Sigmoid colon (tissue), 7 donors: Measurements from ENCODE around the gene PSG1. TPM values are rescaled to one million over a fixed set of nuclear protein-coding genes. Genes with fewer than 3 reads are reported as not detected.
A peak's percentile ranks its signal among the peaks of the same experiment; 100 is the strongest.
"Not testable (repeated sequence)": the region's sequence is repeated elsewhere in the genome, so short reads cannot be mapped to it uniquely, and the experiment has no call there.

ENCODE experiments used
- DNase-seq: peaks from one replicate; pipeline ENCODE4 v3.0.0-alpha.2; 2019
- H3K27ac ChIP-seq, 4 donors: fragments of 200-600 bp; sonication (generic); one replicate each; pipeline ENCODE4 v1.5.1; 2016 to 2019; ENCODE audit warnings: mild to moderate bottlenecking in 1 of 4
- H3K27me3 ChIP-seq, 3 donors: fragments of 200-600 bp; sonication (generic); one replicate each; pipeline ENCODE4 v1.5.1; 2019; ENCODE audit warnings: mild to moderate bottlenecking in 1 of 3
- H3K36me3 ChIP-seq, 4 donors: fragments of 200-600 bp; sonication (generic); one replicate each; pipeline ENCODE4 v1.5.1; 2016 to 2019
- H3K4me1 ChIP-seq, 4 donors: fragments of 200-600 bp; sonication (generic); one replicate each; pipeline ENCODE4 v1.5.1; 2017 to 2019
- H3K4me3 ChIP-seq, 4 donors: fragments of 200-600 bp; sonication (generic); one replicate each; pipeline ENCODE4 v1.5.1; 2017 to 2019; ENCODE audit warnings: mild to moderate bottlenecking in 2 of 4, moderate library complexity in 1 of 4
- H3K9me3 ChIP-seq, 4 donors: fragments of 200-600 bp in 3 of 4; sonication (generic) in 3 of 4; one replicate each; pipeline versions ENCODE4 v1.5.1 to v1.6.1; 2013 to 2019
- EP300 ChIP-seq, 4 donors: sonication (generic); formaldehyde crosslinking; IDR thresholded peaks; one replicate each; pipeline ENCODE4 v1.6.1; 2017; ENCODE audit warnings: antibody characterized with exemption in 4 of 4
- POLR2A ChIP-seq, 2 donors: fragments of 450-650 bp; IDR thresholded peaks; one replicate each; pipeline ENCODE4 v1.6.1; 2016; ENCODE audit warnings: antibody characterized with exemption in 2 of 2, mild to moderate bottlenecking in 2 of 2, moderate library complexity in 2 of 2
- POLR2AphosphoS5 ChIP-seq, 4 donors: sonication (generic); formaldehyde crosslinking; IDR thresholded peaks; one replicate each; pipeline ENCODE4 v1.6.1; 2017; ENCODE audit warnings: antibody characterized with exemption in 4 of 4
- WGBS, 2 donors: extraction: QIAGEN DNeasy Blood & Tissue Kit; methylation state at CpG; one replicate each; pipeline ENCODE4 v1.1.7; 2013; 5-methylcytosine and 5-hydroxymethylcytosine counted together
- intact Hi-C: fragments of 100-400 bp; cut with DNase I; formaldehyde crosslinking; loops from one replicate; pipeline ENCODE4 v1.15.1; 2023
- polyA plus RNA-seq, 3 donors: library from polyadenylated mRNA; stranded (reverse); fragments of 200-250 nt; gene quantifications; one replicate each; pipeline ENCODE4 v1.2.3, GENCODE V29; 2013
- total RNA-seq, 4 donors: library from RNA; depleted of rRNA; stranded (reverse); fragments of >200 nt; gene quantifications; one replicate each; pipeline ENCODE4 v1.1.0, GENCODE V29; 2016
- TF ChIP-seq, protein P1 (sequence below), 4 experiments: fragments of 450-650 bp in 3 of 4; fragments of 200-600 bp in 1 of 4; IDR thresholded peaks; one replicate each; pipeline ENCODE4 v1.5.1; 2016 to 2019; ENCODE audit warnings: antibody characterized with exemption in 4 of 4, mild to moderate bottlenecking in 3 of 4, moderate library complexity in 2 of 4
- donor health status: healthy with polysubstance abuse.
- donor health status: Bipolar disorder and iron deficiency.
- donor health status: healthy.

PSG1 gene
- total RNA-seq: not detected
- polyA plus RNA-seq: not detected

GRCh38 chr19:42879613-42880012 is at the start of gene PSG1:
Gene PSG1 (minus strand): TSS chr19:42879713. CDS start chr19:42879581, 132 bp downstream.
- TF ChIP-seq, protein P1, sequence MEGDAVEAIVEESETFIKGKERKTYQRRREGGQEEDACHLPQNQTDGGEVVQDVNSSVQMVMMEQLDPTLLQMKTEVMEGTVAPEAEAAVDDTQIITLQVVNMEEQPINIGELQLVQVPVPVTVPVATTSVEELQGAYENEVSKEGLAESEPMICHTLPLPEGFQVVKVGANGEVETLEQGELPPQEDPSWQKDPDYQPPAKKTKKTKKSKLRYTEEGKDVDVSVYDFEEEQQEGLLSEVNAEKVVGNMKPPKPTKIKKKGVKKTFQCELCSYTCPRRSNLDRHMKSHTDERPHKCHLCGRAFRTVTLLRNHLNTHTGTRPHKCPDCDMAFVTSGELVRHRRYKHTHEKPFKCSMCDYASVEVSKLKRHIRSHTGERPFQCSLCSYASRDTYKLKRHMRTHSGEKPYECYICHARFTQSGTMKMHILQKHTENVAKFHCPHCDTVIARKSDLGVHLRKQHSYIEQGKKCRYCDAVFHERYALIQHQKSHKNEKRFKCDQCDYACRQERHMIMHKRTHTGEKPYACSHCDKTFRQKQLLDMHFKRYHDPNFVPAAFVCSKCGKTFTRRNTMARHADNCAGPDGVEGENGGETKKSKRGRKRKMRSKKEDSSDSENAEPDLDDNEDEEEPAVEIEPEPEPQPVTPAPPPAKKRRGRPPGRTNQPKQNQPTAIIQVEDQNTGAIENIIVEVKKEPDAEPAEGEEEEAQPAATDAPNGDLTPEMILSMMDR (IDR thresholded peaks at IDR 0.05): no peak
- TF ChIP-seq POLR2A (IDR thresholded peaks at IDR 0.05): no peak
- no peak for DNase-seq
- H3K36me3 ChIP-seq: no peaks in the 10 kb centered on the region
- intact Hi-C loops: no loop called here
- H3K27ac ChIP-seq: no peak within 1 kb of the TSS
- no peaks in the 10 kb centered on the region for H3K9me3 ChIP-seq
- H3K4me3 ChIP-seq: no peak within 1 kb of the TSS
- H3K27me3 ChIP-seq: no peaks in the 10 kb centered on the region
- 33 to 50% methylated on average over 2 of the region's 2 CpGs for WGBS, 2 donors
- peaks cover 0 to 23% (median 20%) of the 10 kb centered on the region in 4 donors for H3K4me1 ChIP-seq

- DNase-seq: no peak
- no peak for TF ChIP-seq POLR2AphosphoS5 (IDR thresholded peaks at IDR 0.05)
- TF ChIP-seq POLR2A (IDR thresholded peaks at IDR 0.05): no peak
- TF ChIP-seq, protein P1 (IDR thresholded peaks at IDR 0.05): no peak
- no peak for TF ChIP-seq EP300 (IDR thresholded peaks at IDR 0.05)
- intact Hi-C loops: no loop called here
- Histone ChIP-seq H3K36me3 (no peaks in the 10 kb centered on the region), H3K4me1 (peaks cover 0 to 15% (median 9%) of the 10 kb centered on the region in 4 donors), H3K27me3 (no peaks in the 10 kb centered on the region), H3K4me3 (no peak overlapping the region), H3K27ac (no peak overlapping the region), H3K9me3 (no peaks in the 10 kb centered on the region)
- WGBS, 2 donors: 83 to 85% methylated on average over 3 of the region's 3 CpGs
Measured at GRCh38 chr19:42928896-42929295, 49.4 kb upstream of the PSG1 start.

GRCh38 chr19:42926781-42927180 is 47.3 kb upstream of the PSG1 start:
- no peaks in the 10 kb centered on the region for H3K4me1 ChIP-seq
- H3K36me3 ChIP-seq: no peaks in the 10 kb centered on the region
- no peak overlapping the region for H3K4me3 ChIP-seq
- intact Hi-C loops: no loop called here
- no peaks in the 10 kb centered on the region for H3K9me3 ChIP-seq
- WGBS, 2 donors: 58 to 59% methylated on average over 2 of the region's 2 CpGs
- no peaks in the 10 kb centered on the region for H3K27me3 ChIP-seq
- no peak for TF ChIP-seq POLR2A (IDR thresholded peaks at IDR 0.05)
- TF ChIP-seq EP300 (IDR thresholded peaks at IDR 0.05): no peak
- TF ChIP-seq, protein P1 (IDR thresholded peaks at IDR 0.05): no peak
- no peak for TF ChIP-seq POLR2AphosphoS5 (IDR thresholded peaks at IDR 0.05)
- no peak overlapping the region for H3K27ac ChIP-seq
- no peak for DNase-seq

- H3K27me3 ChIP-seq, H3K27ac ChIP-seq, H3K36me3 ChIP-seq, intact Hi-C loops, DNase-seq, H3K9me3 ChIP-seq, H3K4me3 ChIP-seq, H3K4me1 ChIP-seq: not testable (repeated sequence)
- 45 to 47% methylated on average over 9 of the region's 9 CpGs for WGBS, 2 donors
- TF ChIP-seq, protein P1 (IDR thresholded peaks at IDR 0.05): peak in 3 of 4 experiments; percentile 4 to 46 (median 22)
Measured at GRCh38 chr19:42923106-42923505, 43.6 kb upstream of the PSG1 start.

DNA sequence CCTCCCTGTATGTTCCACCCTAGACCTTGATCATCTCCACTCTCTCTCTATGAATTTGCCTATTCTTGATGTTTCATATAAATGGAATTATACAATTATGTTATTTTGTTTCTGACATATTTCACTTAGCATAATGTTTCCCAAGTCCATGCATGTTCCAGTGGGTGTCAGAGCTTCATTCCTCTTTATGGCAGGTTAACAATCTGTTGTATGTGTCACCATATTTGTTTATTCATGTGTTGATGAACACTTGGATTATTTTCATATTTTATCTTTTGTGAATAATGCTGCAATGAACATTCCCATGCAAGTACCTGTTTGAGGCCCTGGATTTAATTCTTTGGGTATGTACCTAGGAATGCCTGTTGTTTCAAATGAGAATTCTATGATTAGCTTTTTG is 41.5 kb upstream of the PSG1 start:
- H3K4me1 ChIP-seq, H3K27ac ChIP-seq, H3K4me3 ChIP-seq, H3K9me3 ChIP-seq, DNase-seq, intact Hi-C loops, H3K36me3 ChIP-seq, H3K27me3 ChIP-seq: not testable (repeated sequence)
